Ramos (cell line): ENCODE measurements around the gene KLHL4.
"Not testable (repeated sequence)": the region's sequence is repeated elsewhere in the genome, so short reads cannot be mapped to it uniquely, and the experiment has no call there.

Experiments
- in situ Hi-C: fragments of 300-500 bp; cut with MboI; formaldehyde crosslinking; loops from one replicate; pipeline ENCODE4 v1.14.3; 2022; ENCODE audit warnings: low sequenced_read_pairs; ENCODE audit not compliant: unreplicated experiment

Gene KLHL4

GRCh38 chrX:87636533-87636932, 118.9 kb downstream of the KLHL4 start:
- in situ Hi-C loops = no loop called here

GRCh38 chrX:87641439-87641838, 123.8 kb downstream of the KLHL4 start:
- in situ Hi-C loops = not testable (repeated sequence)

- in situ Hi-C loops = no loop called here
Measured at GRCh38 chrX:87661761-87662160, 144.2 kb downstream of the KLHL4 start.

GRCh38 chrX:87663421-87663820, 145.8 kb downstream of the KLHL4 start:
- in situ Hi-C loops = no loop called here

- in situ Hi-C loops = no loop called here
Measured at GRCh38 chrX:87664381-87664780, 146.8 kb downstream of the KLHL4 start.

GRCh38 chrX:87679849-87680248, 162.2 kb downstream of the KLHL4 start:
- in situ Hi-C loops = no loop called here

- in situ Hi-C loops = no loop called here
Measured at GRCh38 chrX:87687703-87688102, 170.1 kb downstream of the KLHL4 start.

GRCh38 chrX:87688113-87688748, 170.6 kb downstream of the KLHL4 start:
- in situ Hi-C loops = not testable (repeated sequence)

GRCh38 chrX:87689218-87689617, 171.6 kb downstream of the KLHL4 start:
- in situ Hi-C loops = not testable (repeated sequence)

- in situ Hi-C loops = no loop called here
Measured at GRCh38 chrX:87693204-87693603, 175.6 kb downstream of the KLHL4 start.

GRCh38 chrX:87697409-87697808, 179.8 kb downstream of the KLHL4 start:
- in situ Hi-C loops = no loop called here

- in situ Hi-C loops = no loop called here
Measured at GRCh38 chrX:87702795-87703194, 185.2 kb downstream of the KLHL4 start.

GRCh38 chrX:87703469-87703868, 185.9 kb downstream of the KLHL4 start:
- in situ Hi-C loops = not testable (repeated sequence)

- in situ Hi-C loops = no loop called here
Measured at GRCh38 chrX:87706134-87706533, 188.5 kb downstream of the KLHL4 start.

- in situ Hi-C loops = no loop called here
Measured at GRCh38 chrX:87710580-87710979, 193.0 kb downstream of the KLHL4 start.
